Measurements from ENCODE around the gene PPP3CA. TPM values are rescaled to one million over a fixed set of nuclear protein-coding genes. Genes with fewer than 3 reads are reported as not detected.

PPP3CA gene
- total RNA-seq, 1 experiment from 2014 or later = 40.2 TPM

DNA sequence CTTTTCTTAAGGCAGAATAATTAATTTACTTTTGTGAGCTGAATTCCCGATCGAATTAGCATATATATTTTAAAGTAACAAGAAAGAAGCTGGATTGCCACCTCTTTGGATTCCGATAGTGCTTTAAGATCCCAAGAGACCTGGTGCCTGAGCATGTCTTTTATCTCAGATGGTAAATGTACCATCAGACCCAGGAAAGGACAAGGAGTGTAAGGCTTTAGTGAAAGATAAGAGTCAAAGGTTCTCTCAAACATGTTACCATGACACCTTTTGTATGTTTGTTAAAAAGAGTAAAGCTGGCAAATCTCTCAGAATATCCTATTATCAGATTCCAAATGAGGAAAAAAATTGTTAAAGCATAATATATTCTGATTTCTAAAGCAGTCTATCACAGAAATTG is 198.8 kb downstream of the PPP3CA start:
- POLR2A ChIA-PET (ENCODE audit: unreplicated experiment) = no interaction called here

GRCh38 chr4:101147283-101147682 is 200.0 kb downstream of the PPP3CA start:
- ChIA-PET CTCF (no interaction called here), POLR2A (ENCODE audit: unreplicated experiment) (no interaction called here)
- Histone ChIP-seq H2AFZ (no peak overlapping the region), H3K4me3 (no peak overlapping the region), H3F3A (ENCODE audit: insufficient read depth, low read depth) (no peaks in the 10 kb centered on the region), H3K27me3 (ENCODE audit: insufficient read depth, low read depth) (no peaks in the 10 kb centered on the region), H3K4me1 (replicated peaks; ENCODE audit: insufficient read depth) (no peaks in the 10 kb centered on the region), H3K27ac (no peak overlapping the region), H3K79me2 (ENCODE audit: low read depth) (no peaks in the 10 kb centered on the region), H4K20me1 (ENCODE audit: insufficient read depth) (no peaks in the 10 kb centered on the region; the same call in 1 of the 2 replicates), H3K9me2 (ENCODE audit: insufficient read depth) (no peaks in the 10 kb centered on the region), H3K4me2 (no peak overlapping the region), H3K36me3 (ENCODE audit: low read depth) (no peaks in the 10 kb centered on the region), H3K9me3 (ENCODE audit: insufficient read depth, low read depth) (no peaks in the 10 kb centered on the region)
- DNase-seq = no peak
- BruUV-seq (replicated peaks) = no TSS peak
- TF ChIP-seq CTCF (conservative IDR thresholded peaks at IDR 0.05) (no peak), EZH2 (IDR thresholded peaks at IDR 0.05; ENCODE audit: low read depth) (no peak)
- intact Hi-C loops (cut with micrococcal nuclease; ENCODE audit: unreplicated experiment) = no loop called here

More for the DNA sequence above, 198.8 kb downstream of the PPP3CA start:
- Histone ChIP-seq H3F3A (ENCODE audit: insufficient read depth, low read depth) (no peaks in the 10 kb centered on the region), H2AFZ (no peak overlapping the region), H3K4me1 (replicated peaks; ENCODE audit: insufficient read depth) (no peaks in the 10 kb centered on the region), H3K27ac (no peak overlapping the region), H3K36me3 (ENCODE audit: low read depth) (no peaks in the 10 kb centered on the region), H3K79me2 (ENCODE audit: low read depth) (no peaks in the 10 kb centered on the region), H4K20me1 (ENCODE audit: insufficient read depth) (no peaks in the 10 kb centered on the region; the same call in 1 of the 2 replicates), H3K27me3 (ENCODE audit: insufficient read depth, low read depth) (no peaks in the 10 kb centered on the region), H3K9me2 (ENCODE audit: insufficient read depth) (no peaks in the 10 kb centered on the region), H3K9me3 (ENCODE audit: insufficient read depth, low read depth) (no peaks in the 10 kb centered on the region), H3K4me3 (no peak overlapping the region), H3K4me2 (no peak overlapping the region)
- intact Hi-C loops (cut with micrococcal nuclease; ENCODE audit: unreplicated experiment) = no loop called here
- CTCF ChIA-PET = no interaction called here
- no peak for DNase-seq
- BruUV-seq (replicated peaks) = no TSS peak
- no peak for TF ChIP-seq EZH2 (IDR thresholded peaks at IDR 0.05; ENCODE audit: low read depth)
- TF ChIP-seq CTCF (conservative IDR thresholded peaks at IDR 0.05) = no peak

DNA sequence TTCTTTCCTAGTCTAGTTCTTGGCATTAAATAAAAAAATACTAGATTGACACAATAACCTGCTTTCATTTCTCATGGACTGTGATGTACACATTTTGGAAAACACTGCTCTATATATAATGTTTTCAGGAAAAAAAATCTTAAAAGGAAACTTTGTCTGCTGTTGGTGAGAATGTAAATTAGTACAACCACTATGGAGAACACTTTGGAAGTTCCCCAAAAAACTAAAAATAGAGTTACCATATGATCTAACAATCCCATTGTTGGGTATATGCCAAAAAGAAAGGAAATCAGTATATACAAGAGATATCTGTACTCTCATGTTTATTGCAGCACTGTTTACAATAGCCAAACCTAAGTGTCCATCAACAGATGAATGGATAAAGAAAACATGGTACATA is 202.3 kb downstream of the PPP3CA start:
- Histone ChIP-seq H3K4me2 (no peak overlapping the region), H3K4me1 (replicated peaks; ENCODE audit: insufficient read depth) (no peaks in the 10 kb centered on the region), H3K9me3 (ENCODE audit: insufficient read depth, low read depth) (no peaks in the 10 kb centered on the region), H3K79me2 (ENCODE audit: low read depth) (no peaks in the 10 kb centered on the region), H3K4me3 (no peak overlapping the region), H4K20me1 (ENCODE audit: insufficient read depth) (no peaks in the 10 kb centered on the region; the same call in 1 of the 2 replicates), H3K27ac (no peak overlapping the region), H3K9me2 (ENCODE audit: insufficient read depth) (no peaks in the 10 kb centered on the region), H3K36me3 (ENCODE audit: low read depth) (no peaks in the 10 kb centered on the region), H3F3A (ENCODE audit: insufficient read depth, low read depth) (no peaks in the 10 kb centered on the region), H3K27me3 (ENCODE audit: insufficient read depth, low read depth) (no peaks in the 10 kb centered on the region), H2AFZ (no peak overlapping the region)
- intact Hi-C loops (cut with micrococcal nuclease; ENCODE audit: unreplicated experiment) = no loop called here
- no TSS peak for BruUV-seq (replicated peaks)
- CTCF ChIA-PET = no interaction called here
- no peak for TF ChIP-seq EZH2 (IDR thresholded peaks at IDR 0.05; ENCODE audit: low read depth)
- no peak for TF ChIP-seq CTCF (conservative IDR thresholded peaks at IDR 0.05)
- POLR2A ChIA-PET (ENCODE audit: unreplicated experiment) = no interaction called here
- no peak for DNase-seq
